NCI-H1092 (cell line): Measurements from ENCODE around the gene LYSMD3.

Source experiments
- DNase-seq: peaks from one replicate; lab custom pipeline; 2025; lab: John Stamatoyannopoulos, UW

LYSMD3 gene

DNA sequence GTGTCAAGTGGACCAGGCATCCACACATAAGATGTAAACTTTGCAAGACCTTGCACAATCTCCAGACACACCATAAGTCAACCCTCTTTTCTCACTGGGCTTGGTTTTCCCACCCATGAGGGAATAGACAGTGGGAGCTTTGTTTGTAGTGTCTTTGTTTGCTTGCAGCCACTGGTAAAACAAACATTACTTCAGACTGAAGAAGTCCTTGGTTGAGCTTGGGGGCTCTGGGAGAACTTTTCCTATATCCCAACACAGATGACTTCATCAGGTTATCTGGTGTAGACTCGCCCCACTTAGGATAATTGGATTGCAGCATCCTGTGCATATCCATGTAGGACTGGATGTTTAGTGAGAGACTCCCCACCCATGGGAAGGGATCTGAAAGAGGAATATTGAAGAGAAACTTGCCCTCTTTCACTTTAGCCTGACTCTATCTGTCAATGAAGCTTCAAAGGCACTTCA is 17.7 kb upstream of the LYSMD3 start:
- DNase-seq: no peak

DNA sequence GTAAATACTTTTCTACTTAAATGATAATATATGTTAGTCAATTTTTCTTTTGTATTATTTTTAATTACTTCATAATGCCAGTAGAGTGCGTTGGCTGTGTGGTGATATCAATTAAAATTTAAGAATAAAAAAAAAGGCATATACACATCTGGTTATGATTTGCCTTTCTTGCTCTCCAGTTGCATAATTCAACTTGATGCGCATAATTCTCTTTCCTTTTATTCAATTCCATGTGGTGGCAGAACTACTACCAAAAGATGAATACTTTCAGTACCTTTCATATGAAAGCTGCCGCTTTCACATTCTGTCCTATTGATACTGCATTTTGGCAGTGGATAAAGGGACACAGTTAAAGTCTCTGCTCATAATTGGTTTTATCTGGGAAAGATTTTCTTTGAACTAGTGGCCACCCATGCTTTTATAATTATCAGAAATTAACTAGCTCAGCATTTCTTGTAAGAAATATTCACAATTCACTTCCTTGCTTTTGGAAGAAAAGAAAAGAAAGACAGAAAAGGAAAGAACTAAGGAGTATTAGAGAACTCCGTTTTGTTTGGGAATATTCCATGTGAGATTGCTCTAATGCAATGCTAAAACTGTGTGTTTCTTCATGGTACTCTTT is 16.9 kb upstream of the LYSMD3 start:
- DNase-seq: no peak

DNA sequence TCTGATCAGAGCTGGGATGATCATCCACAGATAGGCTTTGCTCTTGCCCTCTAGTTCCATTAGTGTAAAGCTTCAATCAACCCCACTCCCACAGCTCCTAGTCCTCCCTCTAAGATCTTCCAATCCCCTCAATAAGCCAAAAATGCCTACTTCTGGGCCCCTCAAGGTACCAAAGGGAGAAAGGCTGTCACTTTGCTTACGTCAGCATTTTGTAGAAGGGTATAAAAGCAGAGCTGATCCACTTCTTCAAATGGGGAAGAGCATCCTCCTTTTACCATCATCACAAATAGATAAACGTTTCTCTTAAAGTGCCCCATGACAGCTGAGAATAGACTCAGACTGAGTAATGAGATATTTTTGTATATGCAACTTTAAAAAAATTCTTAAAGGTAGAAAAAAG is 16.1 kb upstream of the LYSMD3 start:
- no peak for DNase-seq

DNA sequence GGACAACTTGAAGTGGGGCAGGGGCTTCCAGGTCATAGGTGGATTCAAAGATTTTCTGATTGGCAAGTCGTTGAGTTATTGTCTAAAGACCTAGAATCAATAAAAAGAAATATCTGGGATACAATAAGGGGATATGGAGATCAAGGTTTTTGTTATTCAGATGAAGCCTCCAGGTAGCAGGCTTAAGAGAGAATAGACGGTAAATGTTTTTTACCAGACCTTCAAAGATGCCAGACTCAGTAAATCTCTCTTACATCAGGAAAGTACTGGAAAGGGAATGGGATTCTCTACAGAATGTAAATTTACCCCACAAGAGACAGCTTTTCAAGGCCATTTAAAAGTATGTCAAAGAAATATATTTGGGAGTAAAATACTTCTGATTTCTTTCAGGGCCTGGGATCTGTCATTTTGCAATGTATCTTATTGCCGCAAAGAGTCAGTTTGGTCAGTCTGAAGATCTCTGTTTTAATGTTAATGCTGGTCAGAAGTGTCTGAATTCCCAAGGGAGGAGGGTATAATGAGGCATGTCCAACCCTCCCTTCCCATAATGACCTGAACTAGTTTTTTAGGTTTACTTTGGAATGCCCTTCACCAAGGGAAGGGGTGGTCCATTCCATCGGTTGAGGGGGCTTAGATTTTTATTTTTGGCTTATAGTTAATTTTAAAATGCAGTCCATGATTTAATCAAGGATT is 13.6 kb upstream of the LYSMD3 start:
- no peak for DNase-seq

DNA sequence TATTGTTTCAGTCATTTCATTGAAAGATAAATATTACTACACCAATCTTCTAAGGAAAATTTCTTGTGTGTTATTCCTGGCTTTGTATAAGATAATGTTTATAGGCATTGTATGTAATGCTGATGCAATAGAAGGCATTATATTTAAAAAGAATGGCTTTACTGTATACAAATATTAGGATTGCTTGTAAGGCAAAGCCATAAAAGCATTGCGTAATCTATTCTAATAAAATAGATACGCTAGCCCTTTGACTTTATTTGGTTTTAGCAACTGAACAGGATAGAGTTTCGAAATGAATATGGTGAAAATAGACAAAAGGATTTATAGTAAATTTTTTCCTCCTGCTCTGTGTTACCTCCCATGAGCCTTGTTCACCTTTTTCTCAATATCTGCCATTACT is 5.5 kb upstream of the LYSMD3 start:
- no peak for DNase-seq

DNA sequence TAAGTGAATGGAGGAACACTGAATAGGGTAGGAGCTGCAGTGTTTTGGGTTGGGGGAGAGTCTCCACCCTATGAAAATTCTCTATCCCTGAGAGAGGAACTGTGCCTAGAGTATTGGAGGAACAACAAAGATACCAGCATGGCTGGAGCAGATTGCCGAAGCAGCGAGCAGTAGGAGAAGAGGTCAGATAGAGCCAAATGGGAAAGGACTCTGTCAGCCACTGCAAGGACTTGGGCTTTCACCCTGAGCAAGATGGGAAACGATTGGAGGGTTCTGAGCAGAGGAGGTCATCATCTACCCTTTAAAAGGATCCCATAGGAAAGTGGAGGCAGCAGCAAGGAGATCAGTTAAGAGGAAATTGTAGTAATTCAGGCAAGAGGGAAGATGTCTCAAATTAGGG is 4.4 kb upstream of the LYSMD3 start:
- no peak for DNase-seq

DNA sequence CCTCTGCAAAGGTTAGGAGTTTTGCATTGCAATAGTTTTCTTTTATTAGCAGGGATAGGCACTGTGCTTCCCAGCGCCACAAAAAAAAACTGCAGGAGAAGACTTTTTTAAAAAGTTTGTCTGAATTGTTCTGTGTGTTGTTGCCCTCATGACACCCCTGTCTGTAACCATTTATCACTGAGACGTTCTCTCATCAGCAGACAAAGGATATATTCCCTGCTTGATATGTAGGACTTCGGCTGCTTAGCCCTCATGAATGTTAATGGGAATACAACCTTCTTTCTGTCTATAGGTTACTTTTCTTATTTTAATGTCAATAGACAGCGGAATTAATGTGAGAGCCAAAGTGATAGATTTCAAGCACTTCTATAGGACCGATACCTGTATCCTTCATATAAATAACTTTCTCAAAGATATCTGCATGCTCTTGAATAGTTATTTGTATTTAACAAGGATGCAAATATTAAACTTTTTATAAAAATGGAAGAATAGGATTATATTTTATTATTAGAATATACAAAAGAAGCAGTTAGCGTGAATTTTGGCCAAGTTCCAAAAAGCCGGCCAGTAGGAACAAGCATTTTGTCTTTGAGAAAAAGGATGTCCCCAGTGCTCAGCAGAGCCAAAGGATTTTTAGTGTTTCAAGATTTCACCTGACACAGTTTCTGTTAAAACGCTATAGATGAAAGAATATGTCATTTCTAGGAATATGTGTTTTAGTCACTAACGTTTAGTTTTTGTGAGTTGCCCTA is 1.5 kb upstream of the LYSMD3 start:
- DNase-seq: no peak

DNA sequence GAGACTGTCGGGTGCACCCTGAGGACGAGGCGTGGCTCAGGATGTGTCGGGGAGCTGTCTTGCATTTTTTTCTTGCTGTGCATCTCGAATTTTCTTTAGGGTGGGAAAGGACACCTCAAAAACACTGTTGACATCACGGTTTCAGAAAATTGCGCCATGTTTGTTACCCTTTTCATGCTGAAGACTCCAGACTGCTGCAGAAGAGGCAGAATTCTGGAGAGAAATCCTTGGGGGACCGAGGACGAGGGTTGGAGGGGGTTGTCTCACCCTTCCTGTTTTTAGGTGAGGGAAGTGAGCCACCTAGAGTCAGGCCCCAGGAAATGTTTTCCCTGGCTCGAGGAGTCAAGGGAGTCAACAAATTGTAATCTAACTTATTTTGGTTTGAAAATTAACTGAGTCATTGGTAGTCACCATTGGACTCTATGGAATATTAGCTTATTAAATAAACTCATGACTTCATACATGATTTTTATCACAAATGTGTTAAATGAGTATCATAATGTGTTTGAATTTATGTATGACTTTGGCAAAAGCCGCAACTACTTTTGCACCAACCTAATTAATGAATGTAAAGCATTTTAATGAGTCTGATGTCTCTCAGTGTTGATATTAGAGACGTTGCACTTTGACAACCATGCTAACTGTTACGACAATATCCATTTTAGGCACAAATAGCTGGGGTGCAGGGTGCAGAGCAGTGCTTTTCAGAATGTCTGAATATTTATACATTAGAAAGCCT is 724 bp upstream of the LYSMD3 start:
- DNase-seq: peak; percentile 34

DNA sequence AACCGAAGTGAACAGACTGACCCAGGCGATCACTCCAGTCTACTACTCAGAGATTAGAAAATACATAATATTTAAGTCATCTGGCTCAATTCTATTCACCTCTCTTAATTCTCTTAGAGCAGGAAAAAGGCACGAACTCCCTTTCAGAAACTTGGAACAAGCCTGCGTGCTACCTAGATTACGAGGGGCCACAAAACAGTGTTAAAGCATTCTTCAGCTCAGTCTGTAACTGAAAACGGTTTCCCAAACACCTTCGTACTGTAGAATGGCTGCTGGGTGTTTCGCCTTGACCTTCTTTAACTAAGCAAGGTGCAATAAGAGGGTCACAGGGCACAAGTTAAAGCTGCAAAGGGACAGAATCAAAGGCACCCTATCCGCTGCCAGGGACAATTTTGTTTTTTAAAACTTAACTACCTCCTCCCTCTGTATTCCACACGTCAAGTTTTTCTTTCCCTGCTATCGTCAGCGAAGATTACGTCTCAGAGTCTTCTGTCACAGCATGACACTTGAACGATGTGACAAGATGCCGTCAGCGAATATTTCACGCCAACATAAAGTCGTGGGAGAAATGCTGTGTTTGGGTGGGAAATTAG is 687 bp downstream of the LYSMD3 start:
- DNase-seq: no peak

DNA sequence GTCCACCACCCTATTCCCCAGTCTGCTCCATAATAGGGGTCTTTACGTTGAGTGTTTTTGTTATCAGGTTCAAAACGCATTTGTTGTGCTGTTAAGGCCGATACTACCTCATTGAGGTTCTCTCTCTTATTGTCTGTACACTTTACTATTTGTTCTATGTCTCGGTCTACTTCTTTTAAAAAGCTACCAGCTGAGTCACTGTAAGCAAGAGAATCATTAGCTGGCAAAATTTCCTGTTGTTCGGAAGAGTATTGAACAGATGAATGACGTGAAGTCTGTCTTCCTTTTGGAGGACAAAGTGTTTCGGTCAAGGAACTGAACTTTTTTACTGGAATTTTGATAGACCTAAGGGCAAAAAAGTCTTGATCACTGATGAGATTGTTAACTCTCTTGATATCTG is 10.3 kb downstream of the LYSMD3 start:
- no peak for DNase-seq

DNA sequence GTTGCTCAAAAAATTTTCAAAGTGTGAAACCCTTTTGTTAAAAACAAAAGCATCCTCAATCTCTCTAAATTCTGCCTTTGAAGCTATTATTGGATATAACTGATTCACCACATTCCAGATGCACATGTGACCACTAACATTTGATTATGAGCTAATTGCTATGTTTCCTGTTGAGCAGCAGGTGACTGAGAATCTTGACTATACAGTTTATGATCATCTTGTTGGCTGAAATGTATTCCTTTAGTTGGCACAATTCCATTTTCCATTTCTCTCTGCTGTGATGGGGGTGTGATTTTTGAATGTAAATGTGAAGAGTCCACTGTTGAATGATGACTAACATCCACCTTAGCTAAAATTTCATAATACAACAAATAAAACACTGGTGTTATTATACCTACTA is 10.7 kb downstream of the LYSMD3 start:
- DNase-seq: no peak

DNA sequence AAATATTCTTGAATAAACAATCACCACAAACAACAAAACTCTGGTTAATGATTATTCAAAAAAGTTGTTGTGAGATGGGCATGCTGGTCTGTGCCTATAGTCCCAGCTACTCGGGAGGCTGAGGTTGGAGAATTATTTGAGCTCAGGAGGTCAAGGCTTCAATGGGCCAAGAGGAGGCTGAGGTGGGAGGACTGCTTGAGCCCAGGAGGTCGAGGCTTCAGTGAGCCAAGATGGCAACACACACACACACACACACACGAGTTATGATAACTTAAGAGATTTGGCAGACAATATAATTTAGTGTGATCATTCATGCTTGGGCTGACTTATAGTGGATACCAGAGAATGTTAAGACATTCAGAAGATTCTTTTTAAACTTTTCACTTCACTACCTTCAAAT is 14.9 kb downstream of the LYSMD3 start:
- no peak for DNase-seq

DNA sequence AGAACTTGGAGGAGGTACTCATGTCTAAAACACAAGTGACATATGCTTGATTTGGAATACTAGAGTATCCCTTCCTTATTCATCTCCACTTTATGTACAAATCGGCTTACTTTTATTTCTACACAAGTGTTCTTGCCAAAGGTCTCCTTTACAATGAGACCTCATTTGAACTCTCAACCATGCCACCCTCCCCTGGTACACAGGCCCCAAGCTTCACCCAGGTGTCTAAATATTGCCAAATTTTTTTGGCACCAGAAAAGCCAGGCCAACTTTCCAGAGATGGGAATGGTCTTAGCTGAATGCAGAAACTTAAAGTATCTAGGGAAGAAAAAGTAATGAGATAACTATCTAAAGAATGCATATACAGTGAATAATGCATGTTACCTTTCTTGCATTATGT is 18.9 kb downstream of the LYSMD3 start:
- no peak for DNase-seq

DNA sequence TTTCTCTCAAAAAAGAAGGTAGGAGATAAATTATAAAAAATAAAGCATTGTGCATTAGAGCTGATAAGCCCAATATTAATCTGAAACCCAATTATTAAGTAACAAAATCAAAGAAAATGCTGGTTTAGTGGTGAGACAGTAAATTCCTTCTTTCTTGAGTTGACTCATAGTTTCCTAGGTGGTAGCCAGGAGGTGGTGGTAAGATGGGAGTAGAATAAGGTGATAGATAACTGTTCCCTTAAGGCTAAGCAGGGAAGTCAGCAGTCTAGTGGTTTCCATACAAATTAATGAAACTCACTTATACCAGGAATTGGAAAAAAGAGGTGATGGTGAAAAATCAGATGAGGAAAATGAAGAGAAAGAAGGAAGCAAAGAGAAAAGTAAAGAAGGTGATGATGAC is 23.2 kb downstream of the LYSMD3 start:
- no peak for DNase-seq

DNA sequence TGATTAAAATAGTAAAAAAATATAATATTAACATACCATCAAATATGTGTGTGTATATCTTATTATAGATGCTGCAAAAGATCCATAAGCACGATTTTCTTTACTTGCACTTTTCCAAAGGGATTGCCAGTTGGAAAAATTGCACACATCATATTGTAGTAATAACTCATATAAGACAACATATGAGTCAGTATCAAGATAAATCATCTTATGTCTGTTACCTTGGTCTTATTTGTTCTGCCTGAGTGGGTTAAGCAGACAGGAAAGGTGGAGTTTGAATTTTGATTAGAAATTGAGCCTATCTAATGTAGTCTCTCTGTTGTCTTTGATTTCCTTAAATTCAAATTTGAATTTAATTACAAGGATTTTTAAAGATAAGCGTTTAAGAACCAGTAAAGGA is 24.6 kb downstream of the LYSMD3 start:
- DNase-seq: no peak

DNA sequence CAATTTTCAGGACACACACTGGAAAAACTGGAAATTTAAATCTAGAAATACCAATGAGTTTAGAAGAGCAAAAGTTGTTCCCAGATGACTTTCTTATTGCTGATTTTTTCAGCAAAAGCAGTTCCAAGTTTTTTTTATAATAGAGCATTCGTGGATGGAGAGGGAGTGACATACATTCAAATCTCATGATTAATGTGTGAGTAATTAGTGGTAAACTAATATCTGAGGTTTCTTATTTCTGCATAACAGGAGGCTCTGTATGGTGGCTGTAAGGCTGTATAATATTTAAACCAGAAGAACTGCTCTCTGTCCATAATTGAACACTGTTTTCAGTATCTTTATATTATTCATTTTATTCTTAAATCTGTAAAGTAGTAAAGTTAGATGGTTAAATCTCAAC is 25.8 kb downstream of the LYSMD3 start:
- DNase-seq: no peak

DNA sequence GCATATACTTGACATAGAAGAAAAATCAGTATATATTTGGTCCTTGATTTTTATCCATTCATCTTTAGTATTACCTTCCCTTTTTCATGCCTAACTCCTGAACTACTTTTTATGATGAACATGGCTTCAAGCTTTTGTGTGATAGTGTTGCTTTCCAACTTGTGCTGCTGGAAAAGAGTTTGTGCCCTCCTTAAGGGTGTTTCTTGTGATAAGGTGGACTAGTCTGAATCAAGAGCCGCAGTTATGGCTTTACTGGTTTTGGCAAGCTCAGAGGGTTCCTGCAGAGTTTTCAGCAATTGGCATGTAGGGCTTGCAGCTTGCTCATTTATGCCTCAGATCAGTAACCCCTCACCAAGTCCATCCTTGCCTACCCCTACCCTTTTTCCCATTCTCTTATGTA is 34.2 kb downstream of the LYSMD3 start:
- DNase-seq: no peak

DNA sequence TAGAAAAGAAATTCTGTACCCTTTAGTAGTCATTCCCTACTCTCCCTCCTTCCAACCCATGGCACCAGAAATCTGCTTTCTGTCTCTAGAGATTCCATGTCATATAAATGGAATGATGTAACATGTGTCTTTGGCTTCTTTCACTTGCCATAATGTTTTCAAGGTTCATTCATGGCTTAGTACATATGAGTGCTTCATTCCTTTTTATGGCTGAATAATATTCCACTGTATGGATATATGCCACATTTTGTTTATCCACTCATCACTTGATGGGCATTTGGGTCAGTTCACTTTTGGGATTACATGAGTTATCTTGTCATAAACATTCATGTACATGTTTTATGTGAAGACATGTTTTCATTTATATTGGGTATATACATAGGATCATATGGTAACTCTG is 35.3 kb downstream of the LYSMD3 start:
- no peak for DNase-seq

DNA sequence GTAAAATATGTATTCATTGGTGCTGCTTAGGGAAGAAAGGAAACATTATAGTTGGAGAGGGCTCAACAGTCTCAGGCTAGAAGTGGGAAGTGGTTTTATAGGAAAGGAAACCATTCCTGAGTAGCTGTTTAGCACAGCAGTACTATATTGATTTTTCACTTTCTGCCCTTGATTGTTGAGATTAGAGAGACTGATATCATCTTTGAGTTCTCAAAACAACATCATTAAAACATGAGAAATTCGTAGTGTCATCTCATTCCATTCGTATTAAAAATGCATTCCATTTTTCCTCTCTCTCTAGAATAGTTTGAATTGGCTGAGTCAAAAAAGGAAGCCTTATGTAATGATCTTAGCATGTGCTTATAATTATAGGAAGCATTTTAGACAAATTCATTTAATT is 40.6 kb downstream of the LYSMD3 start:
- no peak for DNase-seq

DNA sequence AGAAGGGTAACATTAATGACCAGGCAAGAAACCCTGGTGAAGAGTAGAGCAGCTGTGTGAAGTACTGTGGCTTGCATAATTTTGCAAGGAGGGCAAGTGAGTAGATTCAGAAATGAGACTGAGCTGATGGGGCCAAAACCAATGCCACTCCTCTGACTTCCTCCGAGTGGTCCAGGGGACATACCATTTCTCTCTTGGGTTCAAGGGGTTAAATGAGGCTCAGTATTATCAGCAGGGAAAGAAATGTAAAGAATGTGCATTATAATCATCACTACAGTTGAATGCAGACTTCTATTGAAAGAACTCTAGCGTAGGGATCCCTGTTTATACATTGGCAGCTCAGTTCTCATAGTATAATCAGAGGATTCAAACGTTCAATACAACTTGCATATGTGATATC is 44.8 kb downstream of the LYSMD3 start:
- DNase-seq: no peak

DNA sequence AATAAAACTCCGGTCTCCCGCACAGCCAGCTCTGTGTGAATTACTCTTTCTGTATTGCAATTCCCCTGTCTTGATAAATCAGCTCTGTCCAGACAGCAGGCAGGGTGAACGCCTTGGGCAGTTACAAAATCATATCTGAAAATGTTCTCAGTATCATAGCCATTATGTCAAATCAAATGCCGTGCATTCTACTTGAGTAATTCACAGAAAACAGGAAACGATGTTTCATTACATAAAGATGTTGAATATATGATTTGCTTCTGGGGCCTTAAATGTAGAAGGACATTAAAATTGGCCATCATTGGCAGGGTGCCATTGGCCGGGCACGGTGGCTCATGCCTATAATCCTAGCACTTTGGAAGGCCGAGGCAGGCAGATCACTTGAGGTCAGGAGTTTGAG is 46.2 kb downstream of the LYSMD3 start:
- no peak for DNase-seq

DNA sequence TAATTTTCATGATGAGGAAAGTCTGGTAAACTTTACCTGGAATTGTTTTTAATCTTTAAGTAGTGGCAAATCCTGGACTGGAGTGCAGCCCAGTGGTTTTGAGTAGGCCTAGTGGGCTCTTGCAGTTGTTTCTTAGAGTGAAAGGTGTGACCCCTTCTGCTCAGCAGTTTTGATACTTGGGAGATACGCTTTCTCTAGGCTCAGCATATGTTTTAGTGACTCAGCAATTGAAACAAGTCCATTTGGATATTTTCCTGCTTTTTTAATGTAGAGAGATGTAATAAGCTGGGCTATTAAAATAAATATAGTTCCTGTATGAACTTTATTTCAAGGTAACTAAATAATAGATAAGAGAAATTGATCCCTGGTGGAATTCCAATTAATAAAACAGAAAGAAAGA is 48.7 kb downstream of the LYSMD3 start:
- DNase-seq: no peak
